GM18907 (cell line): ENCODE data around the gene MBTD1.
"Not testable (repeated sequence)": the region's sequence is repeated elsewhere in the genome, so short reads cannot be mapped to it uniquely, and the experiment has no call there.

Experiments used
- ATAC-seq: cut with Tn5 transposase; IDR thresholded peaks from one replicate; pipeline ENCODE4 v1.9.1; 2021; ENCODE audit warnings: mild to moderate bottlenecking, moderate library complexity; ENCODE audit not compliant: unreplicated experiment

MBTD1 gene

GRCh38 chr17:51256101-51256500, 3.7 kb downstream of the MBTD1 start:
- no peak for ATAC-seq

- no peak for ATAC-seq
Measured at GRCh38 chr17:51255673-51256072, 4.2 kb downstream of the MBTD1 start.

- no peak for ATAC-seq
Measured at GRCh38 chr17:51251010-51251409, 8.8 kb downstream of the MBTD1 start.

- ATAC-seq, result no peak
Measured at GRCh38 chr17:51250314-51250840, 9.5 kb downstream of the MBTD1 start.

- no peak for ATAC-seq
Measured at GRCh38 chr17:51245535-51245934, 14.3 kb downstream of the MBTD1 start.

- ATAC-seq, result no peak
Measured at GRCh38 chr17:51244041-51244440, 15.8 kb downstream of the MBTD1 start.

GRCh38 chr17:51240275-51240674, 19.6 kb downstream of the MBTD1 start:
- no peak for ATAC-seq

- ATAC-seq, result peak; percentile 71
Measured at GRCh38 chr17:51238255-51238887, 21.5 kb downstream of the MBTD1 start.

GRCh38 chr17:51234162-51234561, 25.7 kb downstream of the MBTD1 start:
- ATAC-seq, result no peak

GRCh38 chr17:51231999-51232398, 27.9 kb downstream of the MBTD1 start:
- ATAC-seq, result no peak

GRCh38 chr17:51230306-51230705, 29.5 kb downstream of the MBTD1 start:
- ATAC-seq, result peak; percentile 68

- ATAC-seq, result no peak
Measured at GRCh38 chr17:51229889-51230288, 30.0 kb downstream of the MBTD1 start.

- no peak for ATAC-seq
Measured at GRCh38 chr17:51228161-51228560, 31.7 kb downstream of the MBTD1 start.

- ATAC-seq, result not testable (repeated sequence)
Measured at GRCh38 chr17:51225523-51225922, 34.3 kb downstream of the MBTD1 start.

- no peak for ATAC-seq
Measured at GRCh38 chr17:51224402-51225262, 35.2 kb downstream of the MBTD1 start.

- no peak for ATAC-seq
Measured at GRCh38 chr17:51221322-51221721, 38.5 kb downstream of the MBTD1 start.

- no peak for ATAC-seq
Measured at GRCh38 chr17:51217946-51218345, 41.9 kb downstream of the MBTD1 start.

GRCh38 chr17:51214920-51215319, 44.9 kb downstream of the MBTD1 start:
- no peak for ATAC-seq

GRCh38 chr17:51203838-51204237, 56.0 kb downstream of the MBTD1 start:
- no peak for ATAC-seq

- no peak for ATAC-seq
Measured at GRCh38 chr17:51200846-51201245, 59.0 kb downstream of the MBTD1 start.

GRCh38 chr17:51200295-51200694, 59.6 kb downstream of the MBTD1 start:
- no peak for ATAC-seq

- ATAC-seq, result no peak
Measured at GRCh38 chr17:51197754-51198153, 62.1 kb downstream of the MBTD1 start.
